Right lobe of liver (tissue), 4 donors: ENCODE results near the gene SLC44A1.

Experiments
- POLR2A ChIP-seq: fragments of 450-650 bp; IDR thresholded peaks from one replicate; pipeline ENCODE4 v1.6.1; 2017; ENCODE audit warnings: antibody characterized with exemption, mild to moderate bottlenecking
- TF ChIP-seq, protein P1 (sequence below), 4 donors: fragments of 200-600 bp in 3 of 4; fragments of 450-650 bp in 1 of 4; IDR thresholded peaks; one replicate each; pipeline versions ENCODE4 v1.5.1 to v1.8.0; 2016 to 2022; ENCODE audit warnings: antibody characterized with exemption in 4 of 4, mild to moderate bottlenecking in 2 of 4
- donor health status: DM: no; HTN: no; CAD: no.
- donor health status: DM: no; HTN: no; CAD: no.
- donor health status: DM: no; HTN: yes; CAD: no.

GRCh38 chr9:105458404-105458803 is 214.0 kb downstream of the SLC44A1 start:
- no peak for TF ChIP-seq POLR2A
- TF ChIP-seq, protein P1, sequence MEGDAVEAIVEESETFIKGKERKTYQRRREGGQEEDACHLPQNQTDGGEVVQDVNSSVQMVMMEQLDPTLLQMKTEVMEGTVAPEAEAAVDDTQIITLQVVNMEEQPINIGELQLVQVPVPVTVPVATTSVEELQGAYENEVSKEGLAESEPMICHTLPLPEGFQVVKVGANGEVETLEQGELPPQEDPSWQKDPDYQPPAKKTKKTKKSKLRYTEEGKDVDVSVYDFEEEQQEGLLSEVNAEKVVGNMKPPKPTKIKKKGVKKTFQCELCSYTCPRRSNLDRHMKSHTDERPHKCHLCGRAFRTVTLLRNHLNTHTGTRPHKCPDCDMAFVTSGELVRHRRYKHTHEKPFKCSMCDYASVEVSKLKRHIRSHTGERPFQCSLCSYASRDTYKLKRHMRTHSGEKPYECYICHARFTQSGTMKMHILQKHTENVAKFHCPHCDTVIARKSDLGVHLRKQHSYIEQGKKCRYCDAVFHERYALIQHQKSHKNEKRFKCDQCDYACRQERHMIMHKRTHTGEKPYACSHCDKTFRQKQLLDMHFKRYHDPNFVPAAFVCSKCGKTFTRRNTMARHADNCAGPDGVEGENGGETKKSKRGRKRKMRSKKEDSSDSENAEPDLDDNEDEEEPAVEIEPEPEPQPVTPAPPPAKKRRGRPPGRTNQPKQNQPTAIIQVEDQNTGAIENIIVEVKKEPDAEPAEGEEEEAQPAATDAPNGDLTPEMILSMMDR (IDR thresholded peaks at IDR 0.05) = no peak
